GM18507 (cell line): Measurements from ENCODE around the gene SLC9A7.

ENCODE experiments used
- DNase-seq: peaks from one replicate; pipeline ENCODE4 v3.0.0; 2011; ENCODE audit warnings: low read depth; ENCODE audit not compliant: insufficient read length; ENCODE audit errors: extremely low spot score
- FAIRE-seq: peaks from 2 replicates; lab custom pipeline; 2011; peaks lifted over from hg19 to GRCh38; lab: Jason Lieb, UNC

The SLC9A7 gene

GRCh38 chrX:46582966-46583365 is 176.0 kb downstream of the SLC9A7 start:
- no peak for DNase-seq
- no peak for FAIRE-seq

- DNase-seq, result no peak
- FAIRE-seq, result no peak
These were observed 176.6 kb downstream of the SLC9A7 start for GRCh38 chrX:46582325-46582724.

GRCh38 chrX:46580613-46581012 is 178.3 kb downstream of the SLC9A7 start:
- no peak for FAIRE-seq
- DNase-seq, result no peak

GRCh38 chrX:46579250-46579649 is 179.7 kb downstream of the SLC9A7 start:
- DNase-seq (no peak), FAIRE-seq (no peak)

- DNase-seq (no peak), FAIRE-seq (no peak)
These were observed 181.5 kb downstream of the SLC9A7 start for GRCh38 chrX:46577221-46578005.

- DNase-seq (no peak), FAIRE-seq (no peak)
These were observed 182.5 kb downstream of the SLC9A7 start for GRCh38 chrX:46576458-46576857.

- DNase-seq, result no peak
- FAIRE-seq, result peak; percentile 62
These were observed 182.9 kb downstream of the SLC9A7 start for GRCh38 chrX:46575991-46576392.

GRCh38 chrX:46575586-46575985 is 183.3 kb downstream of the SLC9A7 start:
- DNase-seq (no peak), FAIRE-seq (no peak)

- no peak for DNase-seq
- peak; percentile 65 for FAIRE-seq
These were observed 184.0 kb downstream of the SLC9A7 start for GRCh38 chrX:46574774-46575381.

- peak; percentile 65 for FAIRE-seq
These were observed 184.8 kb downstream of the SLC9A7 start for GRCh38 chrX:46573892-46574773.

GRCh38 chrX:46573331-46573891 is 185.5 kb downstream of the SLC9A7 start, which contains the start of gene CHST7:
CHST7 (plus strand) TSS chrX:46573765; CDS start chrX:46573932, 167 bp downstream.
- FAIRE-seq (peak; percentile 72), DNase-seq (no peak)

More at GRCh38 chrX:46573892-46574773, 184.8 kb downstream of the SLC9A7 start:
- no peak for DNase-seq

- no peak for DNase-seq
- FAIRE-seq, result peak; percentile 97
These were observed 186.5 kb downstream of the SLC9A7 start for GRCh38 chrX:46572340-46572936.

- FAIRE-seq (peak; percentile 86), DNase-seq (no peak)
These were observed 187.2 kb downstream of the SLC9A7 start for GRCh38 chrX:46571423-46572339.

- FAIRE-seq (no peak), DNase-seq (no peak)
These were observed 189.3 kb downstream of the SLC9A7 start for GRCh38 chrX:46569621-46570020.

GRCh38 chrX:46567388-46567787 is 191.5 kb downstream of the SLC9A7 start:
- FAIRE-seq (no peak), DNase-seq (no peak)

GRCh38 chrX:46561824-46562657 is 196.9 kb downstream of the SLC9A7 start:
- FAIRE-seq (peak; percentile 100), DNase-seq (no peak)

- no peak for DNase-seq
- FAIRE-seq, result no peak
These were observed 199.9 kb downstream of the SLC9A7 start for GRCh38 chrX:46559062-46559461.
